GM21526 (cell line): Measurements from ENCODE around the gene CDC6.

Experiments
- ATAC-seq: cut with Tn5 transposase; IDR thresholded peaks from one replicate; pipeline ENCODE4 v1.9.1; 2021; ENCODE audit warnings: moderate library complexity; ENCODE audit not compliant: unreplicated experiment, low FRiP score

The CDC6 gene, protein sequence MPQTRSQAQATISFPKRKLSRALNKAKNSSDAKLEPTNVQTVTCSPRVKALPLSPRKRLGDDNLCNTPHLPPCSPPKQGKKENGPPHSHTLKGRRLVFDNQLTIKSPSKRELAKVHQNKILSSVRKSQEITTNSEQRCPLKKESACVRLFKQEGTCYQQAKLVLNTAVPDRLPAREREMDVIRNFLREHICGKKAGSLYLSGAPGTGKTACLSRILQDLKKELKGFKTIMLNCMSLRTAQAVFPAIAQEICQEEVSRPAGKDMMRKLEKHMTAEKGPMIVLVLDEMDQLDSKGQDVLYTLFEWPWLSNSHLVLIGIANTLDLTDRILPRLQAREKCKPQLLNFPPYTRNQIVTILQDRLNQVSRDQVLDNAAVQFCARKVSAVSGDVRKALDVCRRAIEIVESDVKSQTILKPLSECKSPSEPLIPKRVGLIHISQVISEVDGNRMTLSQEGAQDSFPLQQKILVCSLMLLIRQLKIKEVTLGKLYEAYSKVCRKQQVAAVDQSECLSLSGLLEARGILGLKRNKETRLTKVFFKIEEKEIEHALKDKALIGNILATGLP

DNA sequence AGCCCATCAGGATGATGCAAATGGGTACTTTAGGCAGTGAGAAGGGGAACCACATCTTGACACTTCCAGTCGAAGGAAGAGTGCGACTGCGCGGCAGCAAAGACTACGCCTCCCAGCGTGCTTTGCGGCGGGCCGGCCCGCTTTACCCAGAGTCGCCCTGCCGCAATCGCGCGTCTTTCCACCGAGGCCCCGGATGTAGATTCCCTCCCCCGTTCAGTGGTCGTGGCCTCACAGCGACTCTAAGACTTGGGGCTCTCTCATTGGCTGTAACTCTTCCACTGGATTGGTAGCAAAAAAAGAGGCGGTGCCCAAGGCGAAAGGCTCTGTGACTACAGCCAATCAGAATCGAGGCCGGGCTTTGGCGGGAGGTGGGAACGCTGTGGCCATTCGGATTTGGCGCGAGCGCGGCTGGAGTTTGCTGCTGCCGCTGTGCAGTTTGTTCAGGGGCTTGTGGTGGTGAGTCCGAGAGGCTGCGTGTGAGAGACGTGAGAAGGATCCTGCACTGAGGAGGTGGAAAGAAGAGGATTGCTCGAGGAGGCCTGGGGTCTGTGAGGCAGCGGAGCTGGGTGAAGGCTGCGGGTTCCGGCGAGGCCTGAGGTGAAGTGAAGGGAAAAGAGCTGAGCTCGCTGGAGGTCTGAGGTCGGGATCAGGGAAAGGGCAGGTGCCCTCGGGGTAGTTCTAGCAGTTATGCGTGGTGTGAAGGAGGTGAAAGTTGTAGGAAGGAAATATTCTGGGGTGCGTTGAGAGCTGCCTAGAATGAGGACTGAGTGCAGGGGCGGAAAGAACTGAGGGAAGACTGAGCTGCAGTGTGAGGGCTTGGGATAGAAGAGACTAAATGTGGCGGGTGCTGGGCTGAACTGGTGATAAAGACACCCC is at the start of gene CDC6:
Gene CDC6, plus strand, starts transcription at position 386 of the 876 bp plus-strand sequence. CDS start 1,542 bp downstream, outside the sequence.
- ATAC-seq = peak; percentile 85

DNA sequence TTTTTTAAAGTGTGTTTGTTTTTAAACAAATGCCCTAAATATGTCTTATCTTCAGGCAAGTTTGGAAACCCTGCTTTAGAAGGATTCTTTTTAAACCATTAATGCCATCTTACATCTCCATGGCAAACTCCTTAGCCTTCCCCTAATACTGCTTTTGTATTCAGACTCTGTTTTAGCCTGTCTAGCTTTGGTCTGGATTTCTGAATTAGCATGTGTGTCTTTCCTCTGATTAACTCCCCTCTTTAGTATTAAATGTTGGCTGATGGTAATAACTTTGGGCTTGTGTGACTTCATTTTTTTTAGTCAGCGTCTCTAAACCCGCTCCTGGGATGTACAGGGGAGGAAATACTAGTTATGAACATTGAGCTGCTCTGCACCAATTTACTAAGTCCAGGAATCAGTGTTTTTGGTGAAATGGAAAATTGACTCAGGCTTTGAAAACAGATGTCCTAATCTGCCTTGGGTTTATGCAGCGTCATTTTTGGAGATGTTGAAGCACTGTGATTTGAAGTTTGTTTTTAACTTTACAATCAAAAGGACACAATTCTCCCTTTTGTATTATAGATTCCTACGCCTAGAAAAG is 46.3 kb upstream of the CDC6 start:
- no peak for ATAC-seq

DNA sequence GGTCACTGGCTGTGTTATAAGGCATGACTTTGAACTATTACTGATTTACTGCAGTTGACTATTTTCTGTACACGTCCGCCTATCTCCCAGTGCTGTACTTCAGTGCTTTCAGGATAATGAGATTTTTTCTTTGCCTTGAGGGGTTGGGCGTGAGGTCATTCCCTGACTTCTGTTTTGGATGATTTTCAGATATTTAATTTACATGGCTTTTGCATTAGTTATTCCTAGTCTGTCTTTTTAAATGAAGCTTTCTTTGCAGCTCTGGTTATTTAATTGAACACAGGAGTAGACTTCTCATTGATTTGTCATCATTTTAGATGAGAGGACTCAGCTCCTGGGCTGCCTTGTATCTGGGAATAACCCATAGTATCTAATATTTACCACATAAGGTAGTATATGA is 44.9 kb upstream of the CDC6 start:
- no peak for ATAC-seq

DNA sequence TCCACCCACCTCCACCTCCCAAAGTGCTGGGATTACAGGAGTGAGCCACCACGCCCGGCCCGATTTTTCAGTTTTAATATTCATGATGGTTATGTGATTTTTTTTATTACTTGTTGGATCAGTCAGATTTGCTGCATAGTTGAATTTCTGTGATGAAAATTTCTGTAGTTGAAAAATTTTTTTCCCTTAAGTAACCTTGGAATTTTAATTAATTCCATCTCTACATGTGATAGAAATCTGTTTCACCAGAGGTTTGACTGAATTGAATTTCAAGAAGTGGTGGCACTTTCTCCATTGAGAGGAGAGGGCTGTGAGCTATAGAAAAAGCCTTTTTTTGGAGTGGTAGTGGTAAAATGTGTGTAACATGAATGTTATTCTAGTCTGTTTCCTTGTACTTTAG is 43.9 kb upstream of the CDC6 start:
- ATAC-seq = no peak

DNA sequence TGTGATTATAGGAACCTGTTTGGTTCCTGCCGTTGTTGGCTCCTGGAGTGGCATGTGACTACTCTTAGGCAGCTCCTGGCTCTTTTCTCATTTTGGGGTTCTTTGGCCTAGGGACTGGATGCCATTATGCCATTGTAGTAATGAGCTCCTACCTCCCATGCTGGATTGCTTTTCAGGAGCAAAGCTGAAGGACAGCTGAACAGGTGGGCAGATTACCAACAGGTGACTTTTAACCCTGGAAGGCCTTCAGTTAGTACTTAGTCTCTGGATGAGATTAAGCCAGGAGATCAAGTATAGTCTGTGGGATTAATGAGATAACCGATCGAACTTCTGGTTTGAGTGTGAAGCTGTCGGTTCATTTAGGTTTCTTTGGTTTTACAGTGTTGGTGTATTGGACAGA is 43.4 kb upstream of the CDC6 start:
- no peak for ATAC-seq

DNA sequence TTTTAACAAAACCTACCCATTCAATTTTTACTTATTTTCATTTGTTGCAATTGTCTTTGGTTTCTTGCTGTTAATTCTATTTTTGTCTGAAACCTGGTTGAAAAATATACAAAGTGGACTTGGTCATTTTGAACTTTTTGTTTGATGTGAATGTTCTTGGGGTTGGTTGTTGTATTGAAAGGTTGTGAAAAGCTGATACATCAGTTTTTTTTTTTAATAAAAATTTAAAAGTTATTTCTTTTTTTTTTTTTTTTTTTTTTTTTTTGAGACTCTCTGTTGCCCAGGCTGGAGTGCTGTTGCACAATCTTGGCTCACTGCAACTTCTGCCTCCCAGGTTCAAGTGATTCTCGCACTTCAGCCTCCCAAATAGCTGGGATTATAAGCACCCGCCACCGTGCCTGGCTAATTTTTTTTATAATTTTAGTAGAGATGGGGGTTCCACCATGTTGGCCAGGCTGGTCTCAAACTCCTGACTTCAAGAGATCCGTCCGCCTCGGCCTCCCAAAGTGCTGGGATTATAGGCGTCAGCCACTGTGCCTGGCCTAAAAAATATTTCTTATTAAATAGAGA is 39.7 kb upstream of the CDC6 start:
- no peak for ATAC-seq

DNA sequence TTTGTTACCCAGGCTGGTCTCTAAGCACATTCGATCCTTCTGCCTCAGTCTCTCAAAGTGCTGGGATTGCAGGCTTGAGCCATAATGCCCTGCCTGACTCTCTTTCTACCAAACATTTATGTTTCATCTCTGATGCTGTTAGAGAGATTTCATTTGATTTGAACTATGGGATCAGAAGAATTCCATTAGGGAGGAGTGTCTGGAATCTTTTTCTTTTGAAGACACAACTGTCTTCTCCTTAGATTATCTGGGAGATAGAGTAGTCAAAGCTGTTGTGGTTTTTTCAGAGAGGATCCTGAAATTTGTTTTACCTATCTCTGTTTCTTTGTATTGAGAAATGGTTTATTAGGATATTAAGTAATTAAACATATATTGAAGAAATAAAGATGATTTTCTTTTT is 39.2 kb upstream of the CDC6 start:
- no peak for ATAC-seq

DNA sequence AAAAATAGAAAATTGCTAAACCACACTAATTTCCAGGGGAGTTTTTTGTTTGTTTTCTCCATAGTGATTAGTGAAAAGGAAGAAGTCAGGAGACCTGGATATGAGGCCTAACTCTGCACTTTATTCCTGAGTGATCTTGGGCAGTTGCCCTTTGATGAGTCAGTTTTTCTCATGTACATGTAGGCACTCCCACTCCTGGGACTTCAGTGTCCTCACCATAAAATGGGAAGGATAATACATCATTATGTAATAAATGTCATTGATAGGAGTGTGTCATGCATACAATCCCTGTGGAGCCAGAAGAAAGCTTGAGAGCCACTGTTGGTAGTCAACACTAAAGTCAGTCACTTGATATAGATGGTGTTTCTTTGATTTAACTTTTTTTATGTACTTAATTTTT is 36.1 kb upstream of the CDC6 start:
- no peak for ATAC-seq

DNA sequence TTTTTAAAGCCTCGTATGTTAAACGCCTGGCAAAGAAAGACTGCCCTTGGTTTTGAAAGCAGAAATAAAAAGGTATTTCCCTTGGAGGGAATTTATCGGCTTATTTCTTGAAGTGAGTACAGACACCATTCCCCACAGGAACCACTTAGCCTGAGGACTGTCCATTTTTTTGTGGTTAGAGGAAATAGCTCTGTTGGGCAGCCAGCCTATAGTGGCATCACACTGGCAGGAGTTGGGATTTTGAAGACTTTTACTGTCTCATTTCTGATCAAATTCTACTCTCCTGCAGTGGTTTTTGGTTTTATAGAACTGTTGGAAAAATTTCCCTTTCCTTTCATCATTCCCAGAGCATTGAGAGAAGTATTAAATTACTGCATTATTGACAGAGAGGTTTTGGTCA is 34.1 kb upstream of the CDC6 start:
- no peak for ATAC-seq

DNA sequence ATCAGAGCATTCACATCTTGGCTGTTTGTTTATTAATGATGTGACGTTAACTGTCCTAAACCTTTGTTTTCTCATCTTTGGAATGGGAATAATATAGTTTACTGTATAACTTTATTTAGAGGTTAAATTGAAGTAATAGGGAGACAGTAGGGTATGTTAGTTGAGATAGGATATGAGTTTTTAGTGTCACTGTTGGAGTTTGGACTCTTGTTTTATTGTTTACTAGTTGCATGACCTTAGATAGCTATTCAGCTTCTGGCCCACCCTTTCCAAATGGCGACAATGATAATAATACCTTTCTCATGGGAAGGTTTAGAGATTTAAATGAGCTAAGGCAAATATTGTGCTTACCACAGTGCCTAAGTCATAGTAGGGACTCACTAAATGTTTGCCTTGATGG is 28.2 kb upstream of the CDC6 start:
- ATAC-seq = no peak

DNA sequence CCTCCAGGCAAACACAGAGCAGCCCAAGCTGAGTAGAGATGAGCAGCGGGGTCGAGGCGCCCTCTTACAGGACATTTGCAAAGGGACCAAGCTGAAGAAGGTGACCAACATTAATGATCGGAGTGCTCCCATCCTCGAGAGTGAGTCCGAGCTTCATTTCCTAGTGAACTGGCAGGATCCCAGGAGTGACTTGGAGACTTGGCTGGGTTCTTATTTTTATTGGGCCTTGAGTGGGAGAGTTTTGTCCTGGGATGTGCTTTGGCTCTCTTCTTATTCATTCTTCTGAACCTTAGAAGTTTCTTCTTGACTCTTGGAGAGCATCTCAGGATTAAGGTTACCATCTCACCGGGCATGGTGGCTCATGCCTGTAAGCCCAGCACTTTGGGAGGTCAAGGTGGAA is 27.2 kb upstream of the CDC6 start:
- no peak for ATAC-seq

DNA sequence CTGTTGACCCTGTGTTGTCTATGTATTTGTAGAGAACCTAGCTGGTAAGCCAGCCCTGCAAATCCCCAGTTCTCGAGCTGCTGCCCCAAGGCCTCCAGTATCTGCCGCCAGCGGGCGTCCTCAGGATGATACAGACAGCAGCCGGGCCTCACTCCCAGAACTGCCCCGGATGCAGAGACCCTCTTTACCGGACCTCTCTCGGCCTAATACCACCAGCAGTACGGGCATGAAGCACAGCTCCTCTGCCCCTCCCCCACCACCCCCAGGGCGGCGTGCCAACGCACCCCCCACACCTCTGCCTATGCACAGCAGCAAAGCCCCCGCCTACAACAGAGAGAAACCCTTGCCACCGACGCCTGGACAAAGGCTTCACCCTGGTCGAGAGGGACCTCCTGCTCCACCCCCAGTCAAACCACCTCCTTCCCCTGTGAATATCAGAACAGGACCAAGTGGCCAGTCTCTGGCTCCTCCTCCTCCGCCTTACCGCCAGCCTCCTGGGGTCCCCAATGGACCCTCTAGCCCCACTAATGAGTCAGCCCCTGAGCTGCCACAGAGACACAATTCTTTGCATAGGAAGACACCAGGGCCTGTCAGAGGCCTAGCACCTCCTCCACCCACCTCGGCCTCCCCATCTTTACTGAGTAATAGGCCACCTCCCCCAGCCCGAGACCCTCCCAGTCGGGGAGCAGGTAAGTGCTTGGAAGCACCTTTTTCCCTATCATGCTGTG is 23.1 kb upstream of the CDC6 start:
- ATAC-seq = no peak

DNA sequence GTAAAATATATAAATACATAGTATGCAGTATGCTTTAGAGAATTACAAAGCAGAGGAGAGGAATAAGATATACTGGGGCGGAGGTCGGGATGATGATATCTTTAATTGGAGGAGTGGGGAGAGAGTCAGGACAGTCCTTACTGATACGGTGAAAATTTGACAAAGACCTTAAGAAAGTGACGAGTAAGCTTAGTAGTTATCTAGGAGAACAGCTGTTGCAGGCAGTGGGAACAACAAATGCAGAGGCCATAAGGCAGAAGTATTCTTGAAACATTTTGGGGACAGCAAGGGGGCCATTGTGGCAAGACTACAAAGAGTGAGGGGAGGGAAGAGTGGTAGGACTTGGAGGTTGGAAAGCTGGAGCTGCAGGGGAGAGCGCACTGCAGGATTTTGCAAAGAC is 22.3 kb upstream of the CDC6 start:
- ATAC-seq = no peak

DNA sequence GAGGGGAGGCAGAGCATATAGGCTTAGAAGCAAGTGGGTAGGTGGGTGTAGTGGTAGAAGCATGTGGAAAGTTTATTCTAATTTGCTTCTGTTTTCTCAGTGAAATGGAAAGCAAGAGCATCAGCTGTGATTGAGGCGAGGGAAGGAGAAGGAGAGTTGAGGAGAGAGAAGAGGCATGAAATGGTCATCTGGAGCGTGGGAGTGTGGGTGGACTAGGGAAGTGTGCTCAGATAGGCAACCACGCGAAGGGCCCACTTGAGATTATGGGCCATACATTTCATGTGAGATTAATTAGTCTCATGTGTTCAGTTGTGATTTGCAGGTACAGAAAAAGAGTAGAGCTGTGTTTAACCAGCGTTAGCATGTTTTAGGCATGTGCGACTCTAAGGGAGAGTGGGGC is 20.8 kb upstream of the CDC6 start:
- no peak for ATAC-seq

DNA sequence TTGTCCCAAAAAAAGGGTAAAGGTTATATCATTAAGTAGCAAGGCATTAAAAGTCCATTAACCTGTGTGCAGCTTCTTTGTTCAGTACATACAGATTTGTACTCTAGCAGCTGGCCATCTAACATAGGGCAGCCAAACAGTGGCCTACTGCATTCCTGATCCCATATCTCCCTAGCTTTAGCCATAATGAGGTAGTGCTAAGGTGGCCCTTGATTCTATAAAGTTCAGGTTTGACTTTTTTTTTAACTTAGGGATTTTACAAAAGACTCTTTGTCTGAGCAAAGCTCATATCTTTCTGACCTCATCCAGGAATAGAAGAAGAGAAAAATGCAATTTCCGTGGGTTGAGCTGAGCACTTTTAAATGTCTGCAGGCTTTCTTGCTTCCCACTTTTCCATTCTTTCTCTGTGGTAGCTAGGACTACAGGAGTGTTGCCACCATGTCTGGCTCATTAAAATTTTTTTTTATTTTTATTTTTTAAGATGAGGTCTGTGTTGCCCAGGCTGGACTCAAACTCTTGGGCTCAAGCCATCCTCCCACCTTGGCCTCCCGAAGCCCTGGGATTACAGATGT is 19.5 kb upstream of the CDC6 start:
- ATAC-seq = no peak

DNA sequence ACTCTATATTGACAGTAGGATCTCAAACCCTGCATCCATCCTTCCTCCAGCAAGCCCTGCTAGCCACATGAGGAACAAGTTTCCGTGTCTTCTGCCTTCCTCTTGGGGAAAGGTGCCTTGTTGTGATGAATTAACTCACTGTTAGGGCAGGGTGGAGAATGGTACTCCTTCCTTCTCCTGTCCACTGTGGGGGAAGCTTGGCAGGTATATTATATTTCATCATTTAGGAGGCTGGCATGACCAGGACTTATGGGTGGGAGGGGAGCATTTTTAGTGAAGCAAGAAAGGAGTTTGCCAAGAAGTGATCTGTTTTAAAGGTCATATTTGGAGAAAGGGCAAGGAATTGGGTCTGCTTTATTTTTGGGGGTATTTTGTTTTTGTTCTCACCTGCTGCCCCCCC is 9.3 kb upstream of the CDC6 start:
- ATAC-seq = no peak

DNA sequence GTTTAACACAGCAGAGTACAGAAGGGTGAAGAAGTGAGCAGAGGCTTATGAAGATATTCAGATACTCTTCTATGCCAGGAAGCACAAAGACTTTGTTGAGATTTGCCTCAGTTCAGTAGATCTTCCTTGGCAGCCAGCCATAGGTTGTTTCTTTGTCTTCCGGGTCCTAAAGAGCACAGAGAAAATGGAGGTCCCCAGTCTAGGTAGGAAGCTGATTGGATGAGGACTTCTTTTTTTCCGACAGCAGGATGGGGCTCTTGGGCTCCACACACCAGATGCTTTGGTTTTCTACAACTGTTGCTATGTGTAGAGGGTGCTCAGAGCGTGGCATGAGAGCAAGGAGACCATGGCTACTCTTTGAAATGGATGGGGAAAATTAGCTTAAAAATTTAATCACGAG is 8.3 kb upstream of the CDC6 start:
- ATAC-seq = no peak

DNA sequence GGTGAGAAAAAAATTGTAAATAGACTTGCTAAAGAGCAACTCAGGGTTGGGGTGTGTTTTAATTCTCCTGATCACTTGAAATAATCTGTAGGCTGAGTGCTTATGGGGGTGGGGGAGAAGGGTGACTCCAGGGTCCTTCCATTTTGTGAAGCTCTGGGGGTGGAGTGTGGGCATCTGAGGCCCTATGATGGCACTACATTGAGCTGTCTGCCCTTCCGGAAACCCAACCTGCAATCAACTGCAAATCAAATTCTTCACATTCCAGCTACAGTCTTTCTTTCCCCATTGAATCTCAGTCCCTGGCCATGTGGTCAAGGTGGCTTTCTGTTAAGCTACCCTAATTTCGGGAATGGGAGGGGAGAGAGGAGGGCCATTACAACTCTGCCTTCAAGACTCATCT is 6.0 kb upstream of the CDC6 start:
- no peak for ATAC-seq

DNA sequence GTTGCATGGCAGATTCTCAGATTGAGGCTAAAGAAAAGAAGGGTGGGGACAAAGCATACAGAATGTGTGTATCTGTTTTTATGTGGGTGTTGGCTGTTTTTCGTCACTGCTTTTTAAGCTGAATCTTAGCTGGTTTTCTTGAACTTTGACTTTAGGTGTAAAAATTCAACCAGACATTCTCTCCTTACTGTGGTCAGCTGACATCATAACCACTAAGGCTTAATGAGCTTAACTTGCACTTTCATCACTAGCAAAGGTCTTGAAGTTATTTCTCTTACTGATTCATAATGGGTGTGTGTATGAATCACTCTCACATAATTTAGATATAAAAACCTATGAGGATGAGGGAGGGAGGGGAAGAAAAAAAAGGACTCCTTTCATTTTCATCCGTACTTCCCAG is 4.0 kb upstream of the CDC6 start:
- ATAC-seq = no peak
